Activated B cell treated with CpG ODN at 0.5 μM for 24 hours (primary cell): ENCODE measurements around the gene ARRB2. TPM values are rescaled to one million over a fixed set of nuclear protein-coding genes. Genes with fewer than 3 reads are reported as not detected.

Experiments
- ATAC-seq: fragments of 200-7000 bp; cut with Tn5 transposase; one replicate; pipeline ENCODE4 v1.10.0; 2021; ENCODE audit warnings: low read depth, mild to moderate bottlenecking, moderate library complexity
- CTCF ChIA-PET: fragments of 350-600 bp; sonication (Branson Sonifier 250); formaldehyde crosslinking; loops from one replicate; lab custom pipeline; 2021; ENCODE audit warnings: antibody characterized with exemption; lab: Charles Lee
- POLR2A ChIA-PET: fragments of 350-600 bp; sonication (Branson Sonifier 250); formaldehyde crosslinking; loops from one replicate; lab custom pipeline; 2021; ENCODE audit warnings: antibody characterized with exemption; lab: Charles Lee
- DNase-seq: peaks from one replicate; pipeline ENCODE4 v3.0.0; 2022
- H3K27ac Mint-ChIP-seq: one replicate; pipeline ENCODE4 v1.8.0; 2020; ENCODE audit warnings: mixed read lengths
- H3K27me3 Mint-ChIP-seq: one replicate; pipeline ENCODE4 v1.8.0; 2021; ENCODE audit warnings: mixed read lengths
- H3K36me3 Mint-ChIP-seq: one replicate; pipeline ENCODE4 v1.8.0; 2021; ENCODE audit warnings: low read depth, mixed read lengths
- H3K4me1 Mint-ChIP-seq: one replicate; pipeline ENCODE4 v1.8.0; 2021; ENCODE audit warnings: mixed read lengths
- H3K4me3 Mint-ChIP-seq: one replicate; pipeline ENCODE4 v1.8.0; 2020; ENCODE audit warnings: mild to moderate bottlenecking, mixed read lengths
- H3K9me3 Mint-ChIP-seq: one replicate; pipeline ENCODE4 v1.8.0; 2020; ENCODE audit warnings: mixed read lengths
- CTCF ChIP-seq: fragments of 200-600 bp; IDR thresholded peaks from one replicate; pipeline ENCODE4 v1.8.0; 2022; ENCODE audit warnings: antibody characterized with exemption, mild to moderate bottlenecking
- intact Hi-C: fragments of 100-400 bp; cut with micrococcal nuclease; formaldehyde crosslinking; loops from one replicate; pipeline ENCODE4 v1.15.1; 2024
- total RNA-seq: library from RNA; stranded (reverse); gene quantifications from 2 replicates; pipeline ENCODE4 v1.2.3, GENCODE V29; 2022

Gene ARRB2
- total RNA-seq, 1 donor from 2014 or later = 52.0 TPM

- CTCF ChIA-PET = no interaction called here
- ATAC-seq = no peak
These were observed 9.3 kb downstream of the ARRB2 start for GRCh38 chr17:4719684-4720221.

GRCh38 chr17:4720787-4721186 lies 10.4 kb downstream of the ARRB2 start:
- CTCF ChIA-PET = interaction anchor here (1.0 kb wide), 1 partner anchor 69 kb away, joined by 3 read pairs; no protein-coding TSS in a partner anchor
- Mint-ChIP-seq H3K27me3 (no peaks in the 10 kb centered on the region), H3K4me1 (peaks cover 3% of the 10 kb centered on the region), H3K9me3 (no peaks in the 10 kb centered on the region), H3K4me3 (no peak overlapping the region), H3K27ac (peak overlapping the region; percentile 21), H3K36me3 (peaks cover 49% of the 10 kb centered on the region)
- POLR2A ChIA-PET = no interaction called here
- ATAC-seq (no peak), DNase-seq (no peak)
- TF ChIP-seq CTCF = no peak
- intact Hi-C loops = no loop called here

More at GRCh38 chr17:4719684-4720221, 9.3 kb downstream of the ARRB2 start:
- Mint-ChIP-seq H3K4me3 (no peak overlapping the region), H3K27ac (no peak overlapping the region), H3K4me1 (peaks cover 11% of the 10 kb centered on the region), H3K9me3 (no peaks in the 10 kb centered on the region), H3K36me3 (peaks cover 51% of the 10 kb centered on the region), H3K27me3 (no peaks in the 10 kb centered on the region)
- no peak for DNase-seq
- intact Hi-C loops = no loop called here
- no peak for TF ChIP-seq CTCF
- POLR2A ChIA-PET = no interaction called here

- TF ChIP-seq CTCF = no peak
- intact Hi-C loops = no loop called here
- no peak for DNase-seq
- H3K36me3 Mint-ChIP-seq = peaks cover 46% of the 10 kb centered on the region
- no peak overlapping the region for H3K4me3 Mint-ChIP-seq
- peaks cover 5% of the 10 kb centered on the region for H3K4me1 Mint-ChIP-seq
- H3K9me3 Mint-ChIP-seq = no peaks in the 10 kb centered on the region
- peak; percentile 40 for ATAC-seq
- ChIA-PET CTCF (interaction anchor here (1.0 kb wide), 1 partner anchor 69 kb away, joined by 3 read pairs; no protein-coding TSS in a partner anchor), POLR2A (no interaction called here)
- no peaks in the 10 kb centered on the region for H3K27me3 Mint-ChIP-seq
- H3K27ac Mint-ChIP-seq = peak overlapping the region; percentile 21
These were observed 11.0 kb downstream of the ARRB2 start for GRCh38 chr17:4721203-4722135.

- Mint-ChIP-seq H3K4me3 (no peak overlapping the region), H3K4me1 (peaks cover 5% of the 10 kb centered on the region), H3K27ac (no peak overlapping the region), H3K27me3 (no peaks in the 10 kb centered on the region), H3K36me3 (peaks cover 35% of the 10 kb centered on the region), H3K9me3 (no peaks in the 10 kb centered on the region)
- intact Hi-C loops = no loop called here
- DNase-seq (no peak), ATAC-seq (no peak)
- ChIA-PET POLR2A (interaction anchor here (1.1 kb wide), 1 partner anchor 12 kb away, joined by 3 read pairs; the partner anchor contains the start of gene ARRB2), CTCF (no interaction called here)
- no peak for TF ChIP-seq CTCF
These were observed 12.3 kb downstream of the ARRB2 start for GRCh38 chr17:4722678-4723240.

GRCh38 chr17:4724650-4725049 lies 14.2 kb downstream of the ARRB2 start:
- DNase-seq (no peak), ATAC-seq (no peak)
- H3K4me3 Mint-ChIP-seq = no peak overlapping the region
- H3K4me1 Mint-ChIP-seq = peaks cover 5% of the 10 kb centered on the region
- peaks cover 16% of the 10 kb centered on the region for H3K36me3 Mint-ChIP-seq
- no peaks in the 10 kb centered on the region for H3K9me3 Mint-ChIP-seq
- intact Hi-C loops = no loop called here
- CTCF ChIA-PET = interaction anchor here (0.6 kb wide), 1 partner anchor 201 kb away, joined by 3 read pairs; no protein-coding TSS in a partner anchor
- no peaks in the 10 kb centered on the region for H3K27me3 Mint-ChIP-seq
- POLR2A ChIA-PET = interaction anchor here (0.6 to 1.0 kb wide), 3 partner anchors 10 to 507 kb away, joined by 3 to 5 read pairs (median 3); partner anchors contain the start of gene PLD2
- TF ChIP-seq CTCF = no peak
- no peak overlapping the region for H3K27ac Mint-ChIP-seq
